Karpas-422 (cell line): ENCODE results near the gene IFNA4. TPM values are rescaled to one million over a fixed set of nuclear protein-coding genes. Genes with fewer than 3 reads are reported as not detected.
"Not testable (repeated sequence)": the region's sequence is repeated elsewhere in the genome, so short reads cannot be mapped to it uniquely, and the experiment has no call there.

Source experiments
- DNase-seq: peaks from one replicate; pipeline ENCODE4 v3.0.0-alpha.2; 2015
- H2AFZ ChIP-seq: fragments of 200-600 bp; sonication (generic); 2 replicates; pipeline ENCODE4 v1.6.1; 2014; ENCODE audit warnings: antibody characterized with exemption, low read length, mixed read lengths
- H3K27ac ChIP-seq: fragments of 200-600 bp; sonication (generic); 2 replicates; pipeline ENCODE4 v1.5.1; 2014; ENCODE audit warnings: mild to moderate bottlenecking, low read length, moderate library complexity
- H3K27me3 ChIP-seq: fragments of 200-600 bp; sonication (generic); 2 replicates; pipeline ENCODE4 v1.6.1; 2014; ENCODE audit warnings: low read length, mixed read lengths
- H3K36me3 ChIP-seq: fragments of 200-600 bp; sonication (generic); 2 replicates; pipeline ENCODE4 v1.6.1; 2014; ENCODE audit warnings: low read length, mixed read lengths; ENCODE audit not compliant: insufficient read depth
- H3K4me1 ChIP-seq: fragments of 200-600 bp; sonication (generic); 2 replicates; pipeline ENCODE4 v1.6.1; 2014; ENCODE audit warnings: mild to moderate bottlenecking, low read length, mixed read lengths
- H3K4me2 ChIP-seq: fragments of 200-600 bp; sonication (generic); 2 replicates; pipeline ENCODE4 v1.6.1; 2014; ENCODE audit warnings: low read length, low read depth, mild to moderate bottlenecking; ENCODE audit not compliant: poor library complexity, severe bottlenecking
- H3K4me3 ChIP-seq: fragments of 200-600 bp; sonication (generic); 2 replicates; pipeline ENCODE4 v1.5.1; 2014; ENCODE audit warnings: mild to moderate bottlenecking, antibody characterized with exemption, low read length, mixed read lengths
- H3K79me2 ChIP-seq: fragments of 200-600 bp; sonication (generic); 2 replicates; pipeline ENCODE4 v1.6.1; 2014; ENCODE audit warnings: mild to moderate bottlenecking, low read length, mixed read lengths
- H3K9ac ChIP-seq: fragments of 200-600 bp; sonication (generic); 2 replicates; pipeline ENCODE4 v1.6.0; 2014; ENCODE audit warnings: low read length
- H3K9me2 ChIP-seq: fragments of 200-600 bp; sonication (generic), shearing (Covaris generic); replicated peaks from 2 replicates; pipeline ENCODE4 v1.6.0; 2014; ENCODE audit warnings: mild to moderate bottlenecking, low read length, moderate library complexity; ENCODE audit not compliant: insufficient read depth
- H3K9me3 ChIP-seq: fragments of 300-700, 200-600 bp; sonication (generic); 2 replicates; pipeline ENCODE4 v1.6.1; 2014; ENCODE audit warnings: low read length, mixed read lengths
- H4K20me1 ChIP-seq: fragments of 200-600 bp; sonication (generic); 2 replicates; pipeline ENCODE4 v1.6.1; 2014; ENCODE audit warnings: mild to moderate bottlenecking, antibody characterized with exemption, low read length, low read depth; ENCODE audit not compliant: insufficient read depth
- total RNA-seq: library from RNA; depleted of rRNA; stranded (reverse); fragments of >200 nt; shearing (Covaris generic); gene quantifications from 2 replicates; pipeline ENCODE4 v1.2.3, GENCODE V29; 2014; ENCODE audit warnings: low replicate concordance

IFNA4 gene
- total RNA-seq, 1 experiment from 2014 or later = not detected

GRCh38 chr9:21174671-21175070 lies 12.7 kb downstream of the IFNA4 start:
- Histone ChIP-seq H2AFZ (no peak overlapping the region), H3K4me1 (no peaks in the 10 kb centered on the region), H3K27ac (no peak overlapping the region), H3K4me2 (no peak overlapping the region), H3K4me3 (no peak overlapping the region), H3K9me2 (no peaks in the 10 kb centered on the region), H3K9ac (no peak overlapping the region), H3K9me3 (no peaks in the 10 kb centered on the region), H3K27me3 (no peaks in the 10 kb centered on the region), H3K36me3 (no peaks in the 10 kb centered on the region), H3K79me2 (no peaks in the 10 kb centered on the region), H4K20me1 (peaks cover 2% of the 10 kb centered on the region; the same call in 1 of the 2 replicates)
- DNase-seq = no peak

- DNase-seq = no peak
- Histone ChIP-seq H3K9me3 (no peaks in the 10 kb centered on the region), H4K20me1 (no peaks in the 10 kb centered on the region), H3K4me2 (no peak overlapping the region), H3K27me3 (no peaks in the 10 kb centered on the region), H3K36me3 (no peaks in the 10 kb centered on the region), H3K4me3 (no peak overlapping the region), H3K27ac (no peak overlapping the region), H3K9me2 (no peaks in the 10 kb centered on the region), H3K79me2 (no peaks in the 10 kb centered on the region), H3K4me1 (no peaks in the 10 kb centered on the region), H2AFZ (no peak overlapping the region), H3K9ac (no peak overlapping the region)
Observed at GRCh38 chr9:21172156-21172555, 15.2 kb downstream of the IFNA4 start.

GRCh38 chr9:21171351-21171750 lies 16.0 kb downstream of the IFNA4 start:
- Histone ChIP-seq H2AFZ (no peak overlapping the region), H3K79me2 (no peaks in the 10 kb centered on the region), H4K20me1 (no peaks in the 10 kb centered on the region), H3K9me2 (no peaks in the 10 kb centered on the region), H3K4me2 (no peak overlapping the region), H3K9me3 (no peaks in the 10 kb centered on the region), H3K4me3 (no peak overlapping the region), H3K36me3 (no peaks in the 10 kb centered on the region), H3K27ac (no peak overlapping the region), H3K9ac (no peak overlapping the region), H3K4me1 (no peaks in the 10 kb centered on the region), H3K27me3 (no peaks in the 10 kb centered on the region)
- DNase-seq = no peak

GRCh38 chr9:21166560-21166959 lies 20.8 kb downstream of the IFNA4 start, which contains the start of gene IFNA21:
IFNA21 (minus strand) TSS chr9:21166660; CDS start chr9:21166612, 48 bp downstream.
- not testable (repeated sequence) for H3K79me2 ChIP-seq, H3K4me2 ChIP-seq, H3K36me3 ChIP-seq, H3K9me2 ChIP-seq, H3K4me1 ChIP-seq, H3K9me3 ChIP-seq, H4K20me1 ChIP-seq, H2AFZ ChIP-seq, H3K9ac ChIP-seq, DNase-seq, H3K27ac ChIP-seq, H3K27me3 ChIP-seq, H3K4me3 ChIP-seq

- H4K20me1 ChIP-seq = no peaks in the 10 kb centered on the region
- no peak overlapping the region for H3K9ac ChIP-seq
- no peaks in the 10 kb centered on the region for H3K9me2 ChIP-seq
- H3K9me3 ChIP-seq = no peaks in the 10 kb centered on the region
- H3K4me3 ChIP-seq = no peak overlapping the region
- no peak overlapping the region for H3K27ac ChIP-seq
- H3K27me3 ChIP-seq = no peaks in the 10 kb centered on the region
- no peaks in the 10 kb centered on the region for H3K36me3 ChIP-seq
- no peaks in the 10 kb centered on the region for H3K79me2 ChIP-seq
- H2AFZ ChIP-seq = no peak overlapping the region
- DNase-seq = no peak
- H3K4me1 ChIP-seq = no peaks in the 10 kb centered on the region
- no peak overlapping the region for H3K4me2 ChIP-seq
Observed at GRCh38 chr9:21165516-21165915, 21.9 kb downstream of the IFNA4 start.

GRCh38 chr9:21160178-21160577 lies 27.2 kb downstream of the IFNA4 start:
- no peak overlapping the region for H2AFZ ChIP-seq
- DNase-seq = no peak
- no peak overlapping the region for H3K4me3 ChIP-seq
- no peaks in the 10 kb centered on the region for H3K9me3 ChIP-seq
- H3K27me3 ChIP-seq = no peaks in the 10 kb centered on the region
- H3K27ac ChIP-seq = no peak overlapping the region
- no peaks in the 10 kb centered on the region for H4K20me1 ChIP-seq
- H3K36me3 ChIP-seq = no peaks in the 10 kb centered on the region
- H3K4me1 ChIP-seq = no peaks in the 10 kb centered on the region
- no peak overlapping the region for H3K4me2 ChIP-seq
- H3K9ac ChIP-seq = no peak overlapping the region
- H3K79me2 ChIP-seq = no peaks in the 10 kb centered on the region
- H3K9me2 ChIP-seq = no peaks in the 10 kb centered on the region

GRCh38 chr9:21155501-21155900 lies 31.9 kb downstream of the IFNA4 start:
- Histone ChIP-seq H3K4me1 (no peaks in the 10 kb centered on the region), H3K9ac (no peak overlapping the region), H3K27ac (no peak overlapping the region), H2AFZ (no peak overlapping the region), H3K4me3 (no peak overlapping the region), H3K4me2 (no peak overlapping the region), H3K36me3 (no peaks in the 10 kb centered on the region), H3K9me3 (no peaks in the 10 kb centered on the region), H4K20me1 (no peaks in the 10 kb centered on the region; the same call in 1 of the 2 replicates), H3K79me2 (no peaks in the 10 kb centered on the region), H3K9me2 (no peaks in the 10 kb centered on the region), H3K27me3 (no peaks in the 10 kb centered on the region)
- DNase-seq = no peak

GRCh38 chr9:21154018-21154608 lies 33.3 kb downstream of the IFNA4 start:
- Histone ChIP-seq H3K27me3 (no peaks in the 10 kb centered on the region), H3K9me3 (no peaks in the 10 kb centered on the region), H3K4me2 (no peak overlapping the region), H2AFZ (no peak overlapping the region), H3K27ac (no peak overlapping the region), H3K9ac (no peak overlapping the region), H3K4me1 (no peaks in the 10 kb centered on the region), H3K79me2 (no peaks in the 10 kb centered on the region), H3K36me3 (no peaks in the 10 kb centered on the region), H4K20me1 (no peaks in the 10 kb centered on the region; the same call in 1 of the 2 replicates), H3K4me3 (no peak overlapping the region), H3K9me2 (no peaks in the 10 kb centered on the region)
- no peak for DNase-seq
